ENCODE data around the gene SLC22A3. TPM values are rescaled to one million over a fixed set of nuclear protein-coding genes. Genes with fewer than 3 reads are reported as not detected.

SLC22A3 gene
- total RNA-seq, 1 experiment from 2014 or later: 4.1 TPM

DNA sequence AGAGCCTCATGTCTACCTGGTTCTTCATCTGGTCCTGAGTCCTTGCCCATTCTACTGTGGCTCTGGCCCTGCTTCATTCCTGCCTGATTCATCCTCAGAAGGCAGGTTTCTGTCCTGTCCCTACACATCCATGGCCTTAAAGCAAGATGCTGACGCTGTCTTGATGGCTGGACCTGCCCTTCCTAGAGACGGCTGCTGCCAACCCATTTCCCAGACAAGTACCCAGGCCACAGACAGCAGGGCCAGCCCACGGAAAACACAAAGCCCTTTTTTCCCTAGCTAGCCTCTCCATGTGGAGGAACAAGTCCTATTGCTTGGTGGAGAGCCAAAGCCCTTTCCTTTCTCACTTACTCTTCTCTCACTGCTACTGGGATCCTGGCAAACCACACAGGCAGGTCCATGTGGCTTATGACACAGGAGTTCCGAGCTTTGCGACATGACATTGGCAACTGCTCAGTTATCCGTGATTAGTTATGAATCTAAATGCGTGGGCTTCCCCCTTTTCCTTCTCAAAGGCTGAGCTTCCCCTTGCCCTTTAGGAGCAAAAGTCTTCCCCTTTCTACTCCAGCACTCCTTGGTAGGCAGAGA is 72.9 kb downstream of the SLC22A3 start (continued):
- no peak for TF ChIP-seq ATF6 (CRISPR knock-in tag; IDR thresholded peaks at IDR 0.05)

GRCh38 chr6:160421854-160422253 is 73.7 kb downstream of the SLC22A3 start:
- 0 out of 2 replicates have a peak, but pooled peaks cover 2% of the 10 kb centered on the region for H3K36me3 Mint-ChIP-seq
- TF ChIP-seq NFE2L1 (CRISPR knock-in tag; IDR thresholded peaks at IDR 0.05): no peak
- TF ChIP-seq CBFB (CRISPR knock-in tag; IDR thresholded peaks at IDR 0.05; ENCODE audit: low read depth): no peak
- TF ChIP-seq HMGA2 (CRISPR knock-in tag; IDR thresholded peaks at IDR 0.05): no peak
- no peak for TF ChIP-seq MAX (CRISPR knock-in tag; IDR thresholded peaks at IDR 0.05)
- TF ChIP-seq ATF3 (CRISPR knock-in tag; conservative IDR thresholded peaks at IDR 0.05): no peak
- no peak for TF ChIP-seq SMAD4 (CRISPR knock-in tag; IDR thresholded peaks at IDR 0.05)
- TF ChIP-seq MLX (CRISPR knock-in tag; IDR thresholded peaks at IDR 0.05): no peak
- no peak for TF ChIP-seq ZNF396 (CRISPR knock-in tag; IDR thresholded peaks at IDR 0.05; ENCODE audit: borderline replicate concordance)
- TF ChIP-seq ZNF532 (CRISPR knock-in tag; IDR thresholded peaks at IDR 0.05; ENCODE audit: borderline replicate concordance): no peak
- no peak for TF ChIP-seq GABPB1 (CRISPR knock-in tag; IDR thresholded peaks at IDR 0.05)
- TF ChIP-seq, protein P1, sequence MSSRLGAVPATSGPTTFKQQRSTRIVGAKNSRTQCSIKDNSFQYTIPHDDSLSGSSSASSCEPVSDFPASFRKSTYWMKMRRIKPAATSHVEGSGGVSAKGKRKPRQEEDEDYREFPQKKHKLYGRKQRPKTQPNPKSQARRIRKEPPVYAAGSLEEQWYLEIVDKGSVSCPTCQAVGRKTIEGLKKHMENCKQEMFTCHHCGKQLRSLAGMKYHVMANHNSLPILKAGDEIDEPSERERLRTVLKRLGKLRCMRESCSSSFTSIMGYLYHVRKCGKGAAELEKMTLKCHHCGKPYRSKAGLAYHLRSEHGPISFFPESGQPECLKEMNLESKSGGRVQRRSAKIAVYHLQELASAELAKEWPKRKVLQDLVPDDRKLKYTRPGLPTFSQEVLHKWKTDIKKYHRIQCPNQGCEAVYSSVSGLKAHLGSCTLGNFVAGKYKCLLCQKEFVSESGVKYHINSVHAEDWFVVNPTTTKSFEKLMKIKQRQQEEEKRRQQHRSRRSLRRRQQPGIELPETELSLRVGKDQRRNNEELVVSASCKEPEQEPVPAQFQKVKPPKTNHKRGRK (CRISPR knock-in tag; IDR thresholded peaks at IDR 0.05; ENCODE audit: borderline replicate concordance): no peak
- ChIA-PET POLR2A (no interaction called here), CTCF (no interaction called here)
- H3K27me3 Mint-ChIP-seq (ENCODE audit: low read depth): no peaks in the 10 kb centered on the region
- H3K9me3 Mint-ChIP-seq: peaks cover 5% of the 10 kb centered on the region; the same call in 1 of the 2 replicates
- ATAC-seq: no peak
- no peak overlapping the region for H3K4me3 Mint-ChIP-seq
- no peak for DNase-seq (ENCODE audit: low spot score)
- H3K4me1 Mint-ChIP-seq: peaks cover 6% of the 10 kb centered on the region; the same call in 1 of the 2 replicates
- H3K27ac Mint-ChIP-seq: no peak overlapping the region

- TF ChIP-seq GABPB1 (CRISPR knock-in tag; IDR thresholded peaks at IDR 0.05): no peak
- no peak for TF ChIP-seq JAZF1 (CRISPR knock-in tag; IDR thresholded peaks at IDR 0.05)
- no peak for TF ChIP-seq USF1 (CRISPR knock-in tag; IDR thresholded peaks at IDR 0.05)
- TF ChIP-seq OVOL2 (CRISPR knock-in tag; IDR thresholded peaks at IDR 0.05; ENCODE audit: borderline replicate concordance): no peak
- TF ChIP-seq, protein P2, sequence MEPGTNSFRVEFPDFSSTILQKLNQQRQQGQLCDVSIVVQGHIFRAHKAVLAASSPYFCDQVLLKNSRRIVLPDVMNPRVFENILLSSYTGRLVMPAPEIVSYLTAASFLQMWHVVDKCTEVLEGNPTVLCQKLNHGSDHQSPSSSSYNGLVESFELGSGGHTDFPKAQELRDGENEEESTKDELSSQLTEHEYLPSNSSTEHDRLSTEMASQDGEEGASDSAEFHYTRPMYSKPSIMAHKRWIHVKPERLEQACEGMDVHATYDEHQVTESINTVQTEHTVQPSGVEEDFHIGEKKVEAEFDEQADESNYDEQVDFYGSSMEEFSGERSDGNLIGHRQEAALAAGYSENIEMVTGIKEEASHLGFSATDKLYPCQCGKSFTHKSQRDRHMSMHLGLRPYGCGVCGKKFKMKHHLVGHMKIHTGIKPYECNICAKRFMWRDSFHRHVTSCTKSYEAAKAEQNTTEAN (CRISPR knock-in tag; IDR thresholded peaks at IDR 0.05): no peak
- ChIA-PET CTCF (no interaction called here), POLR2A (no interaction called here)
- Mint-ChIP-seq H3K36me3 (0 out of 2 replicates have a peak, but pooled peaks cover 2% of the 10 kb centered on the region), H3K27ac (no peak overlapping the region), H3K4me3 (no peak overlapping the region), H3K27me3 (ENCODE audit: low read depth) (no peaks in the 10 kb centered on the region), H3K4me1 (peaks cover 16% of the 10 kb centered on the region), H3K9me3 (peaks cover 5% of the 10 kb centered on the region; the same call in 1 of the 2 replicates)
- ATAC-seq (no peak), DNase-seq (ENCODE audit: low spot score) (no peak)
These were observed 76.1 kb downstream of the SLC22A3 start for GRCh38 chr6:160424256-160424655.

Measured in WTC11 (cell line).